Measurements from ENCODE around the gene TMEM250. TPM values are rescaled to one million over a fixed set of nuclear protein-coding genes. Genes with fewer than 3 reads are reported as not detected.

The TMEM250 gene
- total and polyA plus RNA-seq, 2 of the 4 experiments (the other 2 are of a cell fraction) = 14.0 to 17.5 TPM

- Histone ChIP-seq H3K56ac (ENCODE audit: extremely low read depth, insufficient read depth, low read length) (no peak overlapping the region), H2BK5ac (ENCODE audit: low read depth, low read length, poor library complexity, severe bottlenecking) (no peak overlapping the region), H3K27me3 (ENCODE audit: control insufficient read depth, insufficient read depth, low read length) (peaks cover 48% of the 10 kb centered on the region), H2BK20ac (ENCODE audit: low read depth, low read length) (no peak overlapping the region), H3K4ac (ENCODE audit: low read depth, low read length) (no peak overlapping the region), H2BK120ac (ENCODE audit: low read depth, low read length) (no peak overlapping the region), H3K9ac (ENCODE audit: low read depth, low read length) (no peak overlapping the region), H4K20me1 (ENCODE audit: insufficient read depth, low read length) (no peaks in the 10 kb centered on the region), H3K4me2 (ENCODE audit: low read depth, low read length) (no peak overlapping the region), H3K4me3 (ENCODE audit: insufficient read depth, low read depth, low read length) (no peak overlapping the region), H2AK9ac (replicated peaks; ENCODE audit: low read depth, low read length, poor library complexity) (no peak overlapping the region), H3K36me3 (ENCODE audit: control insufficient read depth, insufficient read depth, low read length) (no peaks in the 10 kb centered on the region), H4K91ac (ENCODE audit: insufficient read depth, low read depth, low read length) (no peak overlapping the region), H2BK15ac (ENCODE audit: low read depth, low read length) (no peak overlapping the region), H3K18ac (ENCODE audit: low read depth, low read length) (no peak overlapping the region), H3K79me1 (ENCODE audit: low read depth in 1 of 2, low read length in 2 of 2) (no peaks in the 10 kb centered on the region), H3K4me1 (ENCODE audit: control insufficient read depth, insufficient read depth, low read length) (no peaks in the 10 kb centered on the region), H3K27ac (ENCODE audit: insufficient read depth, low read length) (no peak overlapping the region), H2AK5ac (ENCODE audit: low read depth, low read length) (no peak overlapping the region), H3K14ac (replicated peaks; ENCODE audit: low read depth, low read length) (no peak overlapping the region), H3K23ac (ENCODE audit: low read depth, low read length) (no peak overlapping the region), H4K5ac (ENCODE audit: low read depth, low read length) (no peak overlapping the region), H3K9me3 (ENCODE audit: control insufficient read depth, insufficient read depth, low read length) (no peaks in the 10 kb centered on the region), H2AFZ (replicated peaks; ENCODE audit: low read length, poor library complexity) (no peak overlapping the region), H3K9me1 (ENCODE audit: insufficient read depth, low read length) (no peaks in the 10 kb centered on the region), H4K8ac (ENCODE audit: low read depth in 2 of 2, low read length in 2 of 2) (no peak overlapping the region)
- dilution Hi-C loops (cut with HindIII; ENCODE audit: low sequenced_read_pairs, unreplicated experiment) = no loop called here
- in situ Hi-C loops (cut with MboI; ENCODE audit: low sequenced_read_pairs) = no loop called here
- no peak for TF ChIP-seq POLR2A (IDR thresholded peaks at IDR 0.05; ENCODE audit: low read depth, low read length)
- no peak for TF ChIP-seq USF2 (IDR thresholded peaks at IDR 0.05; ENCODE audit: low read depth, low read length)
- TF ChIP-seq CEBPB (IDR thresholded peaks at IDR 0.05; ENCODE audit: low read depth, low read length) = no peak
- TF ChIP-seq RCOR1 (IDR thresholded peaks at IDR 0.05; ENCODE audit: insufficient replicate concordance, low read length) = no peak
- no peak for TF ChIP-seq RAD21 (IDR thresholded peaks at IDR 0.05; ENCODE audit: low read length)
- no peak for TF ChIP-seq BHLHE40 (IDR thresholded peaks at IDR 0.05; ENCODE audit: low read depth, low read length)
- no peak for TF ChIP-seq SMC3 (IDR thresholded peaks at IDR 0.05; ENCODE audit: low read depth, low read length)
- TF ChIP-seq CHD1 (IDR thresholded peaks at IDR 0.05; ENCODE audit: low read depth, low read length) = no peak
- no peak for TF ChIP-seq MXI1 (IDR thresholded peaks at IDR 0.05; ENCODE audit: borderline replicate concordance, low read depth, low read length)
- TF ChIP-seq MAFK (IDR thresholded peaks at IDR 0.05; ENCODE audit: low read depth, low read length) = no peak
- TF ChIP-seq CTCF (conservative IDR thresholded peaks at IDR 0.05; ENCODE audit: low read depth, low read length) = no peak
- no peak for TF ChIP-seq NFE2L2 (IDR thresholded peaks at IDR 0.05; ENCODE audit: low read depth, low read length)
- ChIA-PET CTCF (no interaction called here), POLR2A (ENCODE audit: unreplicated experiment) (no interaction called here)
- intact Hi-C loops (cut with micrococcal nuclease) = no loop called here
- DNase-seq (no peak), ATAC-seq (ENCODE audit: low read depth) (no peak)
- BruUV-seq (replicated peaks) = no TSS peak
- 36% methylated on average over 7 of the region's 13 CpGs; no CpG with 5 or more reads in 1 of the 2 experiments for WGBS, 2 experiments (ENCODE audit: extremely low coverage in 2 of 2, insufficient read length in 1 of 2)
Measured at GRCh38 chr9:136142859-136143214, 24.2 kb upstream of the TMEM250 start.

Data from IMR-90 (cell line).